ENCODE measurements around the gene RUFY1. TPM values are rescaled to one million over a fixed set of nuclear protein-coding genes. Genes with fewer than 3 reads are reported as not detected.
"Not testable (repeated sequence)": the region's sequence is repeated elsewhere in the genome, so short reads cannot be mapped to it uniquely, and the experiment has no call there.

RUFY1 gene
- total RNA-seq, 2 experiments from 2014 or later, result 19.5 to 21.8 TPM

GRCh38 chr5:179554981-179555380 lies 4.6 kb downstream of the RUFY1 start:
- intact Hi-C loops (cut with DNase I, micrococcal nuclease), result loop anchor here (5.0 to 10.0 kb wide), 5 partner anchors 70 to 930 kb away; partner anchors contain the start of genes CLK4 (in 1 of the 2), HNRNPH1 (in 1 of the 2) and MRNIP (in 1 of the 2)
- Histone ChIP-seq H3K36me3 (ENCODE audit: insufficient read depth, low read length) (no peaks in the 10 kb centered on the region), H3K27ac (ENCODE audit: low read depth in 1 of 2, low read length in 2 of 2) (no peak overlapping the region), H3K4me3 (ENCODE audit: low read length) (no peak overlapping the region), H3K27me3 (ENCODE audit: control insufficient read depth in 1 of 2, insufficient read depth in 2 of 2, low read length in 2 of 2) (no peaks in the 10 kb centered on the region), H3K9me3 (ENCODE audit: control insufficient read depth in 1 of 2, insufficient read depth in 1 of 2, low read length in 2 of 2) (no peaks in the 10 kb centered on the region), H3K4me1 (ENCODE audit: insufficient read depth, low read length) (peaks cover 39% of the 10 kb centered on the region)
- Mint-ChIP-seq H3K4me3 (peak overlapping the region; percentile 34), H3K27ac (no peak overlapping the region), H3K27me3 (no peaks in the 10 kb centered on the region), H3K4me1 (ENCODE audit: low read depth) (peaks cover 55% of the 10 kb centered on the region), H3K9me3 (no peaks in the 10 kb centered on the region), H3K36me3 (ENCODE audit: low read depth) (peaks cover 39% of the 10 kb centered on the region)
- DNase-seq (no peak), ATAC-seq (ENCODE audit: poor library complexity) (no peak)
- TF ChIP-seq CTCF (IDR thresholded peaks at IDR 0.05), result no peak
- ChIA-PET POLR2A (no interaction called here), CTCF (no interaction called here)

GRCh38 chr5:179558261-179558799 lies 8.0 kb downstream of the RUFY1 start:
- Mint-ChIP-seq H3K27ac (peak overlapping the region; percentile 89), H3K36me3 (ENCODE audit: low read depth) (peaks cover 49% of the 10 kb centered on the region), H3K4me3 (peak overlapping the region; percentile 90), H3K4me1 (ENCODE audit: low read depth) (peaks cover 38% of the 10 kb centered on the region)
- H3K27me3 Mint-ChIP-seq; ATAC-seq (ENCODE audit: poor library complexity); H3K27me3 ChIP-seq (ENCODE audit: control insufficient read depth in 1 of 2, insufficient read depth in 2 of 2, low read length in 2 of 2); H3K27ac ChIP-seq (ENCODE audit: low read depth in 1 of 2, low read length in 2 of 2); H3K9me3 ChIP-seq (ENCODE audit: control insufficient read depth in 1 of 2, insufficient read depth in 1 of 2, low read length in 2 of 2); H3K9me3 Mint-ChIP-seq; DNase-seq; H3K4me3 ChIP-seq (ENCODE audit: low read length): not testable (repeated sequence)
- Histone ChIP-seq H3K4me1 (ENCODE audit: insufficient read depth, low read length) (peaks cover 18% of the 10 kb centered on the region), H3K36me3 (ENCODE audit: insufficient read depth, low read length) (peaks cover 15% of the 10 kb centered on the region)
- POLR2A ChIA-PET, result interaction anchor here (0.6 to 5.3 kb wide), 11 partner anchors 8 to 1354 kb away, joined by 3 to 103 read pairs (median 5); partner anchors contain the start of genes HNRNPAB, HNRNPH1, PHYKPL and RUFY1
- CTCF ChIA-PET, result interaction anchor here (1.5 kb wide), 1 partner anchor 243 kb away, joined by 3 read pairs; no protein-coding TSS in a partner anchor
- intact Hi-C loops (cut with DNase I, micrococcal nuclease), result loop anchor here (2.0 to 10.0 kb wide), 4 partner anchors 66 to 934 kb away; partner anchors contain the start of genes CANX (in 1 of the 2), CLK4 (in 1 of the 2), HNRNPH1 (in 1 of the 2) and MRNIP (in 1 of the 2)

GRCh38 chr5:179558932-179559283 lies 8.6 kb downstream of the RUFY1 start:
- H3K4me1 ChIP-seq (ENCODE audit: insufficient read depth, low read length), result peaks cover 12% of the 10 kb centered on the region
- H3K4me1 Mint-ChIP-seq (ENCODE audit: low read depth), result peaks cover 32% of the 10 kb centered on the region
- no peaks in the 10 kb centered on the region for H3K9me3 Mint-ChIP-seq
- no peak for ATAC-seq (ENCODE audit: poor library complexity)
- H3K36me3 ChIP-seq (ENCODE audit: insufficient read depth, low read length), result peaks cover 19% of the 10 kb centered on the region
- intact Hi-C loops (cut with DNase I, micrococcal nuclease), result loop anchor here (1.0 to 10.0 kb wide), 5 partner anchors 8 to 934 kb away; partner anchors contain the start of genes CANX (in 1 of the 2), CLK4 (in 1 of the 2), HNRNPH1 (in 1 of the 2) and MRNIP (in 1 of the 2)
- no peaks in the 10 kb centered on the region for H3K9me3 ChIP-seq (ENCODE audit: control insufficient read depth in 1 of 2, insufficient read depth in 1 of 2, low read length in 2 of 2)
- CTCF ChIA-PET, result interaction anchor here (1.5 kb wide), 1 partner anchor 243 kb away, joined by 3 read pairs; no protein-coding TSS in a partner anchor
- peaks cover 49% of the 10 kb centered on the region for H3K36me3 Mint-ChIP-seq (ENCODE audit: low read depth)
- no peaks in the 10 kb centered on the region for H3K27me3 Mint-ChIP-seq
- H3K4me3 Mint-ChIP-seq, result peak overlapping the region; percentile 90
- DNase-seq, result peak in 1 of 14 experiments; percentile 18
- H3K27me3 ChIP-seq (ENCODE audit: control insufficient read depth in 1 of 2, insufficient read depth in 2 of 2, low read length in 2 of 2), result no peaks in the 10 kb centered on the region
- no peak for TF ChIP-seq CTCF (IDR thresholded peaks at IDR 0.05)
- peak overlapping the region; percentile 89 for H3K27ac Mint-ChIP-seq
- peak overlapping the region in 1 of 2 donors; percentile 4 for H3K27ac ChIP-seq (ENCODE audit: low read depth in 1 of 2, low read length in 2 of 2)
- POLR2A ChIA-PET, result interaction anchor here (0.6 to 5.3 kb wide), 17 partner anchors 8 to 1354 kb away, joined by 3 to 103 read pairs (median 5); partner anchors contain the start of genes HNRNPAB, HNRNPH1, MAML1 and PHYKPL
- peak overlapping the region; percentile 60 for H3K4me3 ChIP-seq (ENCODE audit: low read length)

Data from CD4-positive, alpha-beta T cell (primary cell).